HG03108 (cell line): Measurements from ENCODE around the gene TPST1.

Experiments used
- ATAC-seq: cut with Tn5 transposase; IDR thresholded peaks from one replicate; pipeline ENCODE4 v1.9.1; 2021; ENCODE audit warnings: moderate library complexity; ENCODE audit not compliant: unreplicated experiment

The TPST1 gene

DNA sequence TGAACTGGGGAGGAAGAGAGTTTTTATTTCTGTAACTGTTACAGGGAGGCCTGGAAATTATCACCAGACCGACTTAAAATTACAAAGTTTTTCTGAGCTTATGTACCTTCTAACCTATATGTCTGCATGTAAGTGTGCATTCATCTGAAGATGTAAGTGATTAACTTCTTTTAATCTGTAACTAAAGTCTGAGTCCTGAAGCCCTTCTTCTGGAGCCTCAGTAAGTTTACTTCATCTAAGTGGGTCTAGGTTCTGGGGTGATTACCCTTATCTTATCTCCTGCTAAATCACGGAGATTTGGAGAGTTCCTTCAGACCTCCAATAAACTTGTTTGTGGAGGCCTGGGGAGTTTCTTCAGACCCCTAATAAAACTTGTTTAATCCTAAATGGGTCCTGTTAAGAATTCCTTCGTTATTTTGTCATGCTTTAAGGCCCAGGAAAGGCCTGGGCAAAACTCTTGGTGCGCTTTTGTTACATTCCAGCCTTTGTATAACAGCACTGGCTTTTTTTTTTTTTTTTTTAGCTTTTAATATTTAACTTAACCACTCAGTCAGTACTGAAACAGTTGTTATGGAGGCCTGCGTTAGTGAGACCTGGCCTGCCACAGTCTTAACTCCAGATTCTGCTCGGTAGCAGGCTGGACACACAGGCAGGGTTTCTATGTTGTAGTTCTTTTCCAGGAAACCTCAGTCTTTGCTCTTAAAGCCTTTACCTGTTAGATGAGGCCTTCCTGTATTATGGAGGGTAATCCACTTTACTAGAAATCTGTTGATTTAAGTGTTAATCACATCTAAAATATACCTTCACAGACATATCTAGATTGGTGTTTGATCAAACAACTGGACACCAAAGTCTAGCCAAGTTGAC lies 33.0 kb downstream of the TPST1 start:
- ATAC-seq = peak; percentile 69

DNA sequence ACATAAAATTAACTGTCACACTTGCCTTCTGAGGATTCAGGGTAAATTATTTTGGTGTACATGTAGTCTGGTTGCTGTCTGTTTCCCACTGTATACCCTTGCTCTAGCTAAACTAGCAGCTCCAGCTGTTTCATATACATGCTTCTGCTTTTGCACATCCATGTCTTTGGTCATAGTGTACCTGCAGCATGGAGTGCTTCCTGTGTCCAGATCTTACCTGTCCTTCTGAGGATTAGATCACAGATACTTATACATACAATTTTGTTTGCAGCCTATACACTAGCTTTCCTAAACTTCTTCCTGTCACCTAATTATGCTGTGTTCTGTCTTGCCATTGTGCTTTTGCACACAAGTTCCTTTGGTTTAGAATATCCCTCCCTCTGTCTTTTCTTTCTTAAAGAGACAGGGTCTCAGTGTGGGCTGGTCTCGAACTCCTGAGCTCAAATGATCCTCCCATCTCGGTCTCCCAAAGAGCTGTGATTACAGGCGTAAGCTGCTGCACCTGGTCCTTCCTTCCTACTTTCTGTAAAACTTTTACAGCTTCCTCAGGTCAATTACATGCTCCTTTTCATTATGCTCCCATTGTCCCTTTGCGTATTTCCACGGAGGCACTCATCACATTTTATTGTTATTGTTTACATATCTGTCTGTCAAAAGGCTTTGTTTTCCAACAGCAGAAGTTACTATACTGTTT lies 33.8 kb downstream of the TPST1 start:
- ATAC-seq = peak; percentile 28

DNA sequence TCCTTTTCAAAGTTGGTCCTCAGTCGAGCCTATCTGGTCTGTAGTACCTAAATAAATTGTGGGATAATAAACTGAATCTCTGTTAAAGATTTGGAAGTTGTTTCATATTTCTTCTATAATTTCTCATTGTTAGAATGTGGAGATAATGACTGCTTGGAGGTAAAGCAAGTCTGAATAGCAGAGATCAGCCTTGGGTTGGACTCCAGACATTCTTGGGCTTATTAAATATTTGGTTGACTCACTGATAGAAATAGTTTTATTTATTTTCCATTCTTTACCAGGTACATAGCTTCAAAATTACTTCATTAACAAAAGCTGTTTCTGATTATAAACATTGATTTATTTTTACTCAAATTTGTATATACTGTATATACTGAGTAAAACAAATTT lies 34.3 kb downstream of the TPST1 start:
- no peak for ATAC-seq

DNA sequence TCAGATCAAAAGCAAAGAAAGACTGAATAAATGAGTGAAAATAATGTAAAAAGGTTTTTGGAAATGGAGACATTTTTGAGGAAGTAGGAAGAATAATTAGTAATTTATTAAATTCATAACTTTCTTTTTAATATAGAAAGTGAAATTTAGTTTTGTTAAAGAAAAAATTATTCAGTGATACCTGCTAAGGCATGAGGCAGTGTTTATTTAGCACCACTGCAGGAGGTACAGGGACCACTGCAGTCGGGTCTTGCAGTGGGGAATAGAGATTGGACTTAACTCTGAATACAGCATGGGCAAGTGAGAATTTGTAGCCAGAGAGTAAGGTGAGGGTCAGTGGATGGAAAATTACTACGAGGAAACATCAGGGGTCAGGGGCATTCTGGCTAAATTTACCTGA lies 39.9 kb downstream of the TPST1 start:
- no peak for ATAC-seq

DNA sequence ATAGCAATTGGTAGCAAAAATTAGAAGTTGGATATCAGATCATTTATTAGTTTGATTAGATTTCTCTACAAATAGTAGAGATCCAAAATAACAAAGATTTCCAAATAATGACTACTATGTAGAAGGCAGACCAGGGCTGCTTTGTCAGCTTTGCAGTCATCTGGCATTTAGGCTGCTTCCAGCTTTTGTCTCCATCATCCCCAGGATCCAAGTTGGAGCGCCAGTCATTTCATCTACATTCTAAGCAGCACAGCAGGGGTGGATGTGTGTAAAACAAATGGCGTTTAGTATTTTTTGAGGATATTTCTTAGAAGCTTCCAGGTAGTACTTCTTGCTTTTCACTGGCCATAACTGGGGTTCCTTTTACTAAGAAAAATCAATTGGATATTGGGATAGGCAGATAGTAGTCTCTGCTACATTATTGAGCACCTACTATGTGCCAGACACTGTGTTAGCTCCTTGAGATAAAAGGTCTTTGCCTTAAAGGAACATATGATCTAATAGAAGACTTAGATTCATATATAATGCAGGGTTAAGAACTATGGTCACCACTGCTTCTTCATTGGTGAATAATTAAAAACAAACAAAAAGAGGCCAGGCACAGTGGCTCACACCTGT lies 41.5 kb downstream of the TPST1 start:
- no peak for ATAC-seq

DNA sequence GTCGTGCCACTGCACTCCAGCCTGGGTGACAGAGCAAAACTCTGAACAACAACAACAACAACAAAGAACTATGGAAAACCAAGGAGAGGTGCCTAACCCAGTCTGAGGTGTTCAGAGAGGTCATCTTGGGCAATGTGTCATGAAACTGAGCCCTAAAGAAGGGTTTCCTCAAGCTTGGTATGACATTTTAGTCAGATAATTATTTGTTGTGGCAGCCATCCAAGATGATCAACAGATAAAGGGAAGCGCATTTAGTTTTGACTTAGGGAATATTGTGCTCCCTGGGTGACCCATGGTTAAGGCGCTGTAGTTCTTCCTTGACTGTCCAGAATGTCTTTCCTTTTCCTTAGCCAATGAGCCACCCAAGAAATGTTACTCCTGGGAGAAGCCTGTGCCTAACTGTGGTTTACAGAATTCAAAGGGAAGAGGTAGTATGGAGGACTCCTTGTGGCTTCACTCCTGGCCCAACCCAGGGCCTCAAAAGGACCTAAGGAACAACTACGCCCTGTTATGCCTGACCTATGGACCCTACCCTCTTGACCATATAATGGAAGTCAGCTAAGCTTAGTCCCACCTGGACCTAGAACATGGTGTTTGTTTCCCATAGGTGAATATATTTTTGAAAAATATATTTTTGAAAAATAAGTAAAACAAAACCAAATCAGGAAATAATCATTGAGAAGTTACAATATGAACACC lies 42.4 kb downstream of the TPST1 start:
- ATAC-seq = no peak

DNA sequence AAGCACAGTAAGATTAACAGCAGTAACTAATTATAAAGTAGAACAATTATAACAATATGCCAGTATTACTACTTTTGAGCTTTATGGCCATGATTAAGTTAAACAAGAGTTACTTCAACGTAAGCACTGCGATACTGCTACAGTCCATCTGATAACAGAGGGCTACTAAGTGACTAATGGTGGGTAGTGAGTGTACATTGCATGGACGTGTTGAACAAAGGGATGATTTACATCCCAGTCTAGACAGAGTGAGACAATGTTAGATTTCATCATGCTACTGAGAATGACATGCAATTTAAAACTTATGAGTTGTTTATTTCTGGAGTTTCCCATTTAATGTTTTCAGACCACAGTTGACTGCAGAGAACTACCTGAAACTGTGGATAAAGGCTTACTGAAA lies 45.6 kb downstream of the TPST1 start:
- ATAC-seq = no peak

DNA sequence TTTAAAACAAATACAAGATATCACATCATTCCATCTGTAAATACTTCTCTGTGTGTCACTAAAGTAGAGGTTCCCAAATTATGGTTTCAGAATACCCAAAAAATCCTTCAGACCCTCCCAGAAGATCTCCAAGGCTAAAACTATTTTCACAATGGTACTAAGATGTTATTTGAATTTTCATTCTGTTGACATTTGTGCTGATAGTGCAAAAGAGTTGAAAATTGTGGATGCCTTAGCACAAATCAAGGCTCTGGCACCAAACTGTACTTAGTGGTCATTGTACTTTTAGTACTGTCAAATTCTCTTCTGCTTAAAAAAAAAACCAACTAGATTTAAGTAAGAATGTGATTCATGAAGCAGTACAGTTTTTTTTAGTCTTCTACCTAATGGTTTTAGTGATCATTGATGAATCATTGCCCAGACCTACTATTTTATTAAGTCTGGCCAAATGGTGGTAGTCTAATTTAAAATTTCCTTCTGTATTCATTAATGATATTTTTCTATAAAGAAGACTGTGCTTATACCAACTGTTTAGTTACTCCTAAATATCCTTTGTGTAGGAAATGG lies 50.5 kb downstream of the TPST1 start:
- ATAC-seq = no peak

DNA sequence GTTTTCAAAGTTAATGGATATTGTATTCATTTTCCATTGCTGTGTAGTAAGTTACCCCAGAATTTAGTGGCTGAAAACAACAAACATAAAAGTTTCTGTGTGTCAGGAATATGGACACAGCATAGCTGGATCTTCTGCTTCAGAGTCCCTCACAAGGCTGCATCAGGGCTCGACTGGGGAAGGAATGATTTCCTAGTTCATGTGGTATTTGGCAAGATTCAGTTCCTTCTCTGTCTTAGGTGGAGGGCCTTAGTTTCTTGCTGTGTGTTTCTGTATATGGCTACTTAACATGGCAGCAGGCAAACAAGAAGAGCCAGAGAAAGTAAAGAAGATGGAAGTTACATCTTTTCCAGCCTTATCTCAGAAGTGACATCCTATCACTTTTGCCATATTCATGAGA lies 51.1 kb downstream of the TPST1 start:
- ATAC-seq = no peak

DNA sequence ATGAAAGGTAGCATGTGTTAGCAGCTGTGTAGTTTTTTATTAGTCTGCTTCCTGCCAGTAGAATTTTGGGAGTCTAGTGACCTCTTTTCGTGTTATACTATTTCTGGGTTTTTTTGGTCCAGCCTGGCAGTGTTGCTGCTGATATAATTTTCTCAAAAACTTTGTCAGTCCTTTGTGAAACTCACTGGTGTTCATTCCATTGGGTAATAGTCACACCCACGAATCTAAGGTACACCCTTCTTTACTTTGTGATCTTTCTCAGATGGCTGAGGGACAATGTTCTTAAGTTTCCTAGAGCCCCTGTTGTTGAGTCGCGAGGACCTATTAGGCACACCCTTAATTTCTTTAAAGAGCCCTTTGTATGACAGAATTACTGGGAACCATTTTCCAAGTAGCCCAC lies 52.3 kb downstream of the TPST1 start:
- no peak for ATAC-seq

DNA sequence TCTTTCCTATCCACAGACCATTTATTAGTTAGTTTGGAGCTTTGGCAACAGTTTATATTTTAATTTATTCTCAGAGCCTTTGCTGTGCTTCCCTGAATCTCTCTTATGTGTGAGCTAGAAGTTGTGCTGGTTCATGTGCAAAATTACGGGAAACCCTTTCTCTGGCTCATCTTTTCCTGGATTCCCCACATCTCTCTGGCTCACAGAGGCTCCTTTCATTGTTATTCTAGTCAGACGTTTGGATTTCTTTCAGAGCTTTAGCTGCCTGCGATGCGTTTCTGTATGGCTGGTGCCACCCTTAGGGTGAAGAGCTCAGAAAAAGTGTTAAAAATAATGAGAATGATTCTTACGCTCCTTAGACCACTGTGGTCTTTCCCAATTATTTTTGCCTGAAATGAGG lies 53.3 kb downstream of the TPST1 start:
- no peak for ATAC-seq

DNA sequence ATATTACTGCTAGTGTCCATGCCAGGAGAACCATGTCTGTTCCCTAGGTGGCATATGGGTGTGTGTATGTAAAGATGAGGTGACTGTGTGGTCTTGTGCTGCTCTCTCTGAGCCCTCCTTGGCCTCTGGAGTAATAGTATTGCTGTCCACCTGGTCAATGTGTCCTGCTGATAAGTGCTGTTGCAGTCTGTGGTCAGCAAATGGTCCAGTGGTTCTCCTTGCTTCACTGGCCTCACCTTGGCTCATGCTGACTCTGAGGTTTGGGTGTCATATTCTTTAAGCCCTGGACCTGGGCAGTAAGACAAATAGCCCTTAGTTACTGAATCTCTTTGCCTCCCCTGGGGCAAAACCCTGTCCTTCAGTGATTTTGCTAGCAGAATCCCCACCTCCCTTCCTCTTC lies 56.8 kb downstream of the TPST1 start:
- no peak for ATAC-seq

DNA sequence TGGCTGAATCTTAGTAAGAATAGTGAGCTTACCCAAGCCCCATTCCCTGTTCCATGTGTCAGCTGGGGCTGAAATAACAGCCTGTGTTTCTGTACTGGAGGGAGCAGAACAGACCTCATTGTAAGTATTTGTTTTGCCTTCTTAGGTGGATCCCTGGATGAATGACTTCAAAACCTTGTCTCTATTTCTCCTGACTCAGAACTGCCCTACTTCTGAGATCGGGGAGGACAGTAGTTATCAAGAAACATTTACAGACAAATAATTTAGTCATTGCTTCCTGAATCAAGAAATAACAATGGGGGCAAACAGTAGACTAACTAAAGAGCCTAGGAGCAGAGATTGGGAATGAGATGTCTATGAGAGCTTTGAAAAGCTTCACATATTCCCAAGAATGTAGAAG lies 58.8 kb downstream of the TPST1 start:
- ATAC-seq = no peak

DNA sequence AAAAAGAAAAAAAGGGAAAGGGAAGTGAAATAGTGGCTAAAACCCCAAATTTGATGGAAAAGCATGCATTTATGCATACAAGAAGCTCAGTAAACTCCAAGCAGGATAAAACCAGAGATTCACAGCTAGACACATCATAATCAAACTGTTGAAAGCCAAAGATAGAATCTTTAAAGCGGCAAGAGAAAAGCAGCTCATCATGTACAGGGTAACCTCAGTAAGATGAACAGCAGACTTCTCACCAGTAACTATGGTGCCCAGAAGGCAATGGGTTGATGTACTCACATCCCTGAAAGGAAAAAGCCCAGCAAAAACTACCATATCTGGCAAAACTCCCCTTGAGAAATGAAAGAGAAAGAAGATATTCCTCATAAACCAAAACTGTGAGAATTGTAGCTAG lies 60.4 kb downstream of the TPST1 start:
- no peak for ATAC-seq

DNA sequence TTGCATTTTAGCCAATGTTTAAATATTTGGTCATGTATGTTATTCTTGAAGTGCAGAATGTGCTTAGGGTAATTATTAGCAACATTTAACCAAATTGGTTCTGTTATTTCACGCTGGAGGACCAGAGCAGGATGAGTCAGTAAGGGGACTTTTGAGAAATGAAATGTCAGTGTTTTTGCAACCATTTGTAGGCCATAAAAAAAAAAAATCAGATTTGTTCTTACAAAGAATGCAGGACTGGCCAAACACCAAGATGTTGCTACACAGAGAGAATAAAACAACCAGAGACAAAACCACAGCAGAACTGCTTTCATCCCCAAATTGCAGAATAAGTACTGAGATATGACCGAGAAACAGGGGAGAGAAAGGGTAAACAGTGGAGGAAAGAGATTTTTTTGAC lies 62.1 kb downstream of the TPST1 start:
- ATAC-seq = no peak

DNA sequence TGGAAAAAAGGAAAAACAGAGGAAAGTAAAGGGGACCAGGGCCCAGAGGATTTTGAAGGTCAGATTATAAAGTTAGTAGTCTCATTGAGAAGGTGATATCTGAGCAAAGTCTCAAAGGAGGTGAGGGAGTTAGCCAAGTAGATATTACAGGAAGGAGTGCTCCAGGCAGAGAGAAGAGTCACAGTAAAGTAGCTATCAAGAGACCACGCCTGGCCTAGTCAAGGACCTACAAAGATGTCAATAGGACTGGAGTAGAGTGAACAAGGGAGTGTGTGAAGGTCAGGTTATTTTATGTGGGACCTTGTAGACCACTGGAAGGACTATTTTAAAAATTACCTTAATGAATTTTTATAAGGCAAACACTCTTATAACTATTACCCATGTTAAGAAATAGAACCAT lies 64.8 kb downstream of the TPST1 start:
- no peak for ATAC-seq

DNA sequence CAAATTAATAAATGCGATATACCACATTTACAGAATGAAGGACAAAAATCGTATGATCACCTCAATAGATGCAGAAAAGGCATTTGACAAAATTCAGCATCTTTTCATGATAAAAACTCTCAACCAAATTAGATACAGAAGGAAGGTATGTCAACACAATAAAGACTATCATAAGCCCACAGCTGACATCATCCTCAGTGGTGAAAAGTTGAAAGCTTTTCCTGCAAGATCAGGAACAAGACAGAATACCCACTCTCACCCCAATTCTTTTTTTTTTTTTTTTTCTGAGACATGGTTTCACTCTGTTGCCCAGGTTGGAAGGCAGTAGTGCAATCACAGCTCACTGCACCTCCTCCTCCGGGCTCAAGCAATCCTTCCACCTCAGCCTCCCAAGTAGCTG lies 67.2 kb downstream of the TPST1 start:
- no peak for ATAC-seq

DNA sequence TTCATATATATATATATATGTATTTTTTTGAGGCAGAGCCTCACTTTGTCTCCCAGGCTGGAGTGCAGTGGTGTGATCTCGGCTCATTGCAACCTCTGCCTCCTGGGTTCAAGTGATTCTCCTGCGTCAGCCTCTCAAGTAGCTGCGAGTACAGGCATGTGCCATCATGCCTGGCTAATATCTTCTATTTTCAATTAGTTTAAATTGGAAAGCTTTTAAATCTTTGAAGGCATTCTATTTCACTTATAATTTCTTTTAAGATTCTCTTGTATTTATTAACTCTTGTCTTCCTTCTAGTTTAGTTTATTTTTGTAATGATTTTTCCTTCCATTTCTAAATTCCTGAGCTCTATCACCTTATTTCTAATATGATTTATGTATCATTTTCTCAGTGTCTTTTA lies 71.2 kb downstream of the TPST1 start:
- no peak for ATAC-seq

DNA sequence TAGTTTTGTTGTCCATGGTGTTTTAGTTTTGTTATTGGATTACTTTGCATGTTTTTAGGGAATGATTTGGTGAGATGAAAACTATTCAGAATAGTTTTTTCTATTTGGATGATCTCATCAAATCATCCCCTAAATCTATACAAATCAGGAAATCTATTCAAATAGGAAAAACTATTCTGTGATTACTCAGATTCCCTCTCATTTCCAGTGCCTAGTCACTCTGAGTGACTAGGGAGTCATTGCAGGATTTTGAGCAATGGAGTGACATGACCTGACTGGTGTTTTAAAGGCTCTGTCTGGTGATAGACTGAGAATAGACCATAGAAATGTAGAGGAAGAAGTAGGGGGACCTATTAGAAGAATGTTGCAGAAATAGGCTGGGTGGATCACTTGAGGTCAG lies 72.4 kb downstream of the TPST1 start:
- no peak for ATAC-seq

DNA sequence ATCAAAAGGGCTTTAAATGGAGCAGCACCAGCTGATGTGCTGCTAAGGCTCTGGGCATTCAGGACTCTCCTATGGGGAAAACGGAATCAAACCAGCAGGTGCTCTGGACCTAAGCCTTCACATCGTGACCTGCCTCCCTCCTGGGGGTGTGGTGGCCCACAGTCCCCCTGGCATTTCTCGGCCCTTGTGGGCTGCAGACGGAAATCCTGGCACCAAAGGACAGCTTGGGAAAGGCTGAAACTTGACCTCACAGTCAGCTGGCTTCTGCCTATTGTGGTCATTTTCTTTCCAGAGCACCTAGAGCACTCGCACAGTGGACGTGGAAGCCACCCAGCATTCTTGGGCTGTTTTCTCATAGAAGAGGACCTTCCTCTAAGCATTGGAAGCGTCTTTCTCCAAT lies 74.8 kb downstream of the TPST1 start:
- no peak for ATAC-seq
